Measurements from ENCODE around the gene PLGLB1.
A peak's percentile ranks its signal among the peaks of the same experiment; 100 is the strongest.
"Not testable (repeated sequence)": the region's sequence is repeated elsewhere in the genome, so short reads cannot be mapped to it uniquely, and the experiment has no call there.

The PLGLB1 gene

DNA sequence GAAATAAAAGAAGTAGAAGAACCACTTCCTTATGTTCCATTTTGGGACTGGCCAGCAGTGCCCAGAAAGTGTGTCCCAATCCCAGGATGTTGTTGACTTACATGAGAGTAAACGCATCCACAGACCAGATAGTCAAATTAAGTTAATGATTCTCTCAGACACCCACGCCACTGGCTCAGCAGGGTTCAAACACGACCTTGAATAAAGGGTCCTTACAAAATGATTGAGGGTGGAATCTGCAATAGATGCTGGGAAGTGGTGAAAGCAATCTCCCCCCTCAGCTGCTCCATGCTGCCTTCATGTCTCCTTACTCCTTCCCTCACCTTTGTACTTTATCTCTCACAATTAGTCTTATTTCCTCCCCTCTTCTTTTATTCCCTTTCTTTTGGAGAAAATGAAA, at the start of gene PLGLB1:
Gene PLGLB1, minus strand, starts transcription at position 101 of the 400 bp plus-strand sequence. Its CDS starts 61 bp downstream, at position 40.
- DNase-seq, result not testable (repeated sequence)

DNA sequence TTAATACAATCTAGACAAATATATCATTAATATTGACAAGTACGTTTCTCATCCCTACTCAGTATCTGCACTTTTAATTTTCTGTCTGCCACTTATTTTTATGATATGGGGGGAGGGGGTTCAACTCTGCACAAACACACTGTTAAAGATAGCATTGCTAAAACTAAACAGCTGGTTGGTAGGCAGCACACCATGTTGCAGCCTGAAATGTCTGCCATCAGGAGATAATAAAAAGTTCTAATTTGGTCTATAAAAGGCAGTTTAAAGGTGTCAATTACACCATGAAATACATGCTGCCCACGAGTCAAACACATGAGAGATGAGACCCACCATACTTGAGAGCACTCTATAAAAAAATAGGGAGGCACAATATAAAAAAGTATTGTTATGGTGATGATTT, 42.7 kb upstream of the PLGLB1 start:
- DNase-seq, result not testable (repeated sequence)

DNA sequence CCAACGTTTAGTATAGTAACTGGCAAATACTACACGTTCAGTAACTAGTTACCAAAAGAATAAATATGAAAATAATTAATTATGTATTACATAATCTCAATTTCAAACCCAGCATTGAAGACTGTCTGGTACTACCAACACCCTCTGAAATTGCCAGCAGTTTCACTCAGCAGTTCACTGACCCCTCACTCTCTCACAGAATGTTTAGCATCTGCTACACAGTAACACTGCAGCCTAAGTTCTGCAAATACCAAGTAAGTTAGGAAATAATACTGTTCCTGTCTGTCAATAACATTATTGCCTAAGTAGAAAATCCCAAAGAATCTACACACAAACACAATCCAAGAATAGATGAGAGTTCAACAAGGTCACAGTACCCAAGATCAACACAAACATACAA, 41.8 kb upstream of the PLGLB1 start:
- DNase-seq, result peak; percentile 23

DNA sequence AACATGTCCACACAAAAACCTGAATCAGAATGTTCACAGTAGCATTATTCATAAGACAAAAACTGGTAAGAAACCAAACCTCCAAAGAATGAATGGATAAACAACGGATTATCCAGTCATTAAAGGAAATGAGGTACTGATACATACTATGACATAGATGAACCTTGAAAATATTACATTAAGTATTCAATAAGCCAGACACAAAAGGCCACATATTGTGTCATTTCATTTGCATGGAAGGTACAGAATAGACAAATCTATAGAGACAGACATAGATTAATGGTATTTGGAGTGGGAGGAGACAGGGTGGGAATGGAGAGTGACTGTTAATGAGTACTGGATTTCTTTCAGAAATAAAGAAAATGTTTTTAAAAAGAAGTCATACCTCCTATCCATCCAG, 39.9 kb upstream of the PLGLB1 start:
- not testable (repeated sequence) for DNase-seq

DNA sequence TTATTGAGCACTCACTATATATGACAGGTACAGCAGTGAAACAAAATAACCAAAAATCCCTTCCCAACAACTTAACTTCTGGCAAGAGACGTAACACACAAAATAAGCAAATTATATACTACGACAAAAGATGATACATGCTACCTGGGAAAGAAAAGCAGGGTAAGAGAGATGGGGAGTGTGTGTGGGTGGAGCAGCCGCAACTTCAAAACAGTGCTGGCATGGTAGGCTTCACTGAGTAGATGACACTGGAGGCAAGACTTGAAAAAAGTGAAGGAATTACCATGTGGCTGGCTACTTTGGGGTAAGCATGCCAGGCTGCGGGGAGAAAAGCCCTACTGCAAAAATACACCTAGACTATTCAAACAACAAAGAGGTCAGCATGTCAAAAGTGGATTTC, 36.0 kb upstream of the PLGLB1 start:
- DNase-seq, result not testable (repeated sequence)

DNA sequence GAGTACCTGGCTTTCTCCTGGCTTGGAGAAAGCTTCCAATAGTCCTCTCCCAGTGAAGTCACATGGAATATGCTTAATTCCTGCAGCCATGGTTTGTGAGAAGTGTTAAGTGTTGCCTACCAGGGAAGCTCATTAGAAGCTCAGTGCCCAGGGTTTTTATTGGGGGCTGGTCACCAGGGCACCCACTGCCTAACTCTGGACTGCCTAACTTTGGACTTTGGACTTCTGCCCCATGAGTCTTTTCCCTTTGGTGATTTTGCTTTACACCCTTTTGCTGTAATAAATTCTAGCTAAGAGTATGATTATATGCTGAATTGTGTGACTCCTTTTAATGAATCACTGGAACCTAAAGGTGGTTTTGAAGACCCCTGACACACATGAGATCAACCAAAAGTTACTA, 35.2 kb upstream of the PLGLB1 start:
- DNase-seq, result not testable (repeated sequence)

- not testable (repeated sequence) for DNase-seq
These were observed 34.8 kb upstream of the PLGLB1 start for GRCh38 chr2:87056435-87056834.

DNA sequence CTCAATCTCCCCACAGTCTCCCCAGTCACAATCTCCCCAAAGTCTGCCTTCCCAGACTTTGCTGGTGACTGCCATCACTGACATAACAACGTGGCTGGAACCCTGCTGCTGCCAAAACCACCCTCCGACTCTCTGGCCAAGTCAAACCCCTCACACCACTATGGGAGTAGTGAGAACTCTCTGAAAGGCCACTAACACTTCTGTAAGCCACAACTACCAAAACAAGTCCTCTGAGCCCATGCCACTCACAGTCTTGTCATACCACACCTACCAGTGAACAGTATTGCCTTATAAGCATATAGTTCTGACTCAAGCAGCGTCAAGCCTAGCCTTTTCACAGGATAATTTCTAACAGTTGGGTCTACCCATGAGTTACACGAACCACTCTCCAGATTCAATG, 32.7 kb upstream of the PLGLB1 start:
- not testable (repeated sequence) for DNase-seq

GRCh38 chr2:87041321-87041978, 19.8 kb upstream of the PLGLB1 start:
- not testable (repeated sequence) for DNase-seq

GRCh38 chr2:87028607-87029006, 7.0 kb upstream of the PLGLB1 start:
- not testable (repeated sequence) for DNase-seq

- DNase-seq, result not testable (repeated sequence)
These were observed 5.2 kb upstream of the PLGLB1 start for GRCh38 chr2:87026816-87027215.

DNA sequence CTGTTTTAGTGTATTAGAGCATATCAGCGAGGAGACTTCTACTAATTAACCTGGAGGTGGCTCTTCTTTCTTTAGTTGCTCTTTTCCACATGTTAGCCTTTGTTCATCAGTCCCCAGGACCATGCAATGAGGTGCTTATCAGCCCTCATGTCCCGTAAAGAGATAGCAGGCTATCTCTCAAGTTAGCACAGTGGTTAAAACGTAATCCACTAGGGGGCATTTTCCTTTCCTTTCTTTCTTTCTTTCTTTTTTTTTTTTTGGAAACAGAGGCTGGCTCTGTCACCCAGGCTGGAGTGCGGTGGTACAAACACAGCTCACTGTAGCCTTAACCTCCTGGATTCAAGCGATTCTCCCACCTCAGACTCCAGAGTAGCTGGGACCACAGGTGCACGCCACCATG, 4.3 kb upstream of the PLGLB1 start:
- not testable (repeated sequence) for DNase-seq

DNA sequence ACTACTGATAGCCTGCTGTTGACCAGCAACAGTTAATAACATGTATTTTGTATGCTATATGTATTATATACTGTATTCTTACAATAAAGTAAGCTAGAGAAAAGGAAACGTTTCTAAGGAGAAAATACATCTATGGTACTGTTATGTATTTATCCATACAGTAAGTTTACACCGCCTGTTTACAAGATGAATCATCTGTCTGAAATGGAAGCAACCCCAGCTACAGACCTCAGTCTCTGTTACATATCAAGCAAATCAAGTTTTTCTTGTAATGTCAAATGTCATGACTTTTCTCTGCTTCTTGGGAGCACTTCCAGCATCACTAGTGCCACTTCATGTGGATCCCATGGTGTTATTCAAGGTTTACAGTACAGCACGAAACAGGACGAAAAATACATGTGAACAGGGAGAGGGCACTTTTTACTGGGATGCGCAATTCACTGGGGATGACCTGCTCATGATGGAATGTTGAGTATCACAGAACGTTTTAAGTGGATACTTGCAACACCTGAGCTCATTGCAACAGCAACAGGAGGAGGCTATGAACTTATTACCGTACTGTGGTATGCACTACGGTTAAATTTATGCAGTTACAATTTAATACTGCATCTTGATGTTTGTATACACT, 2.5 kb upstream of the PLGLB1 start:
- not testable (repeated sequence) for DNase-seq

DNA sequence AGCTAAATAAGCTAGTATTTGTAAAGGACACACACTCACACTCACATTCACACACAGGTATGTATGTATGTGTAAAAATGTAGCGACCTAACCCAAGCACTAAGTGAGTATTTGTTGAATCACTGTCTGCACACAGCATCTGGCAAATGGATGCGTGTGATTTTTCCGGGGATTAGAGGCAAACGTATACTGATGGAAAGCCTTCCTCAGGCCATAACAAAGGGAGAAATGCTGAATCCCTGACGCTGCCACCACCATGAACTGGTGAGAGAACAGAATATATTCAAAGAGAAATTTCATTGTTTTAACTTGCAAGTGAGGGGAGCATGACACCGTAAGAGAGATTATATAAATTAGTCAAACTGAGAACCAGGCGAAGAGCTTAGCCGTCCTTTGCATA, 601 bp downstream of the PLGLB1 start:
- not testable (repeated sequence) for DNase-seq

- DNase-seq, result not testable (repeated sequence)
These were observed 2.6 kb downstream of the PLGLB1 start for GRCh38 chr2:87019053-87019452.

DNA sequence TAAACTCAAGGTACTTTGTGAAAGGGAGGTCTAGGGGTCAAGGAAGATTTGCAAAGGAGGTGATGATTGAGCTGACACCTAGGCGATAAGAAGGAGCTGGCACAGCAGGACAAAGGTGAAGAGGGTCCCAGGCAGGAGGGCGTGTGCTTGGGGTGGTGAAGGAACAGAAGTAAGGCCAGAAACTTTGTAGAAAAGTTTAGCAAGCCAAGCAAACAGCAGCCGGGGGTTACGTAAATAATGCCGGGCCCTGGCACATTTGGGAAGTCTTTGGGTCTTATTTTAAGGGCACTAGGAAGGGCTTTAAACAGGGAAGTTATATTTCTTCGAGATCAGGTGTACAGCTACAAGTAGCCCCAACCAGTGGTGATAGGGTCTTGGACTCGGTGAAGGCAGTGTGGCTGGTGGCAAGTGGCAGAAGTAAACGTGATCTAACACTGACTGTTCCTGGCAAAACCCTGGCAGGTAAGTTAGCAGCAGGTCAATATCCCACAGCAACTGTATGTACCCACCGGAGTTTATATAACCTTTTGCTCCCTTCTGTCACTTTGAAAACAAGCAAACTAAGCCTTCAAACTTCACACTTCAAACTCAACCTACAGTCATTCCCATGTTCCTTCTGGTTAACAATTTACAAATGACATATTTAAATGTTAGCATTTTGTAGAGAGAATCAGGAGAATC, 7.0 kb downstream of the PLGLB1 start:
- DNase-seq, result not testable (repeated sequence)

DNA sequence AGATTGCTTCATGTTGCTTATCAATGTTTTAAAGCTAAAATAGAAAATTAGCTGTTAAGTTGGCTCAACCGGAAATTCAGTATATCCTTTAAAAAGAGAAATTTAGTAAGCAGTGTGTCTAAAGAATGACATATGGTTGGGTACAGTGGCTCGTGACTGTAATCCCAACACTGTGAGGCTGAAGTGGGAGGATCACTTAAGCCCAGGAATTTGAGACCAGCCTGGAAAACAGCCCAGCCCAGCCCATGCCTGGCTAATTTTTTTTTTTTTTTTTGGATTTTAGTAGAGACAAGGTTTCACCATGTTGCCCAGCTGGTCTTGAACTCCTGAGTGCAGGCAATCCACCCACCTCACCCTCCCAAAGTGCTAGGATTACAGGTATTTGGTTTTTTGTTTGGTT, 17.2 kb downstream of the PLGLB1 start:
- DNase-seq, result not testable (repeated sequence)

Data from inflammatory macrophage treated with lipopolysaccharide for 4 hours (primary cell).